Mammary epithelial cell (primary cell): ENCODE measurements around the gene BARX2.

ENCODE experiments used
- CTCF ChIP-seq, 2 donors: IDR thresholded peaks in 1 of 2; conservative IDR thresholded peaks in 1 of 2; 2 replicates each; pipeline ENCODE4 v1.5.1; 2011 to 2012; ENCODE audit warnings: inconsistent platforms in 2 of 2, low read length in 2 of 2, mild to moderate bottlenecking in 2 of 2, control low read depth in 1 of 2, low read depth in 1 of 2; ENCODE audit not compliant: insufficient read depth in 1 of 2; ENCODE audit errors: extremely low read depth in 1 of 2
- EZH2 ChIP-seq: IDR thresholded peaks from 2 replicates; pipeline ENCODE4 v1.6.1; 2012; ENCODE audit warnings: low read length, inconsistent platforms, borderline replicate concordance

- TF ChIP-seq CTCF (conservative IDR thresholded peaks at IDR 0.05 in 1 of 2, IDR thresholded peaks at IDR 0.05 in 1 of 2; ENCODE audit: extremely low read depth in 1 of 2, insufficient read depth in 1 of 2, low read depth in 1 of 2, low read length in 2 of 2): no peak
- no peak for TF ChIP-seq EZH2
Measured at GRCh38 chr11:129386795-129387397, 11.2 kb downstream of the BARX2 start.
